WTC11 (cell line): ENCODE results near the gene PARD3B. TPM values are rescaled to one million over a fixed set of nuclear protein-coding genes. Genes with fewer than 3 reads are reported as not detected.

ENCODE experiments used
- ATAC-seq: fragments of 200-7000 bp; cut with Tn5 transposase; 2 replicates; pipeline ENCODE4 v1.10.0; 2021; ENCODE audit warnings: mild to moderate bottlenecking, moderate library complexity
- CTCF ChIA-PET: fragments of 300-600 bp; sonication (Branson Sonifier 250); formaldehyde crosslinking; loops from one replicate; lab custom pipeline; 2021; ENCODE audit warnings: antibody characterized with exemption; lab: Charles Lee
- POLR2A ChIA-PET: fragments of 350-600 bp; sonication (Branson Sonifier 250); formaldehyde crosslinking; loops from one replicate; lab custom pipeline; 2021; ENCODE audit warnings: antibody characterized with exemption; lab: Charles Lee
- DNase-seq: peaks from one replicate; pipeline ENCODE4 v3.0.0; 2021; ENCODE audit warnings: low spot score
- H3K27ac Mint-ChIP-seq: 2 replicates; pipeline ENCODE4 v1.8.0; 2021; ENCODE audit warnings: mixed read lengths
- H3K27me3 Mint-ChIP-seq: 2 replicates; pipeline ENCODE4 v1.8.0; 2021; ENCODE audit warnings: low read depth, mild to moderate bottlenecking, moderate library complexity, mixed read lengths
- H3K36me3 Mint-ChIP-seq: 2 replicates; pipeline ENCODE4 v1.8.0; 2021; ENCODE audit warnings: mixed read lengths
- H3K4me1 Mint-ChIP-seq: 2 replicates; pipeline ENCODE4 v1.8.0; 2022; ENCODE audit warnings: mixed read lengths
- H3K4me3 Mint-ChIP-seq: 2 replicates; pipeline ENCODE4 v1.8.0; 2021; ENCODE audit warnings: mild to moderate bottlenecking, moderate library complexity, mixed read lengths
- H3K9me3 Mint-ChIP-seq: 2 replicates; pipeline ENCODE4 v1.8.0; 2021; ENCODE audit warnings: mixed read lengths
- ATF1 ChIP-seq: sonication (generic); formaldehyde crosslinking; IDR thresholded peaks from 2 replicates; pipeline ENCODE4 v1.8.1; 2023; ENCODE audit warnings: mild to moderate bottlenecking, moderate library complexity, missing genetic modification reagents
- ATF6 ChIP-seq: sonication (generic); formaldehyde crosslinking; IDR thresholded peaks from 2 replicates; pipeline ENCODE4 v1.8.1; 2023; ENCODE audit warnings: mild to moderate bottlenecking, missing genetic modification reagents
- CTCF ChIP-seq: fragments of 200-600 bp; IDR thresholded peaks from 2 replicates; pipeline ENCODE4 v1.8.0; 2022; ENCODE audit warnings: antibody characterized with exemption
- FOXJ3 ChIP-seq: sonication (generic); formaldehyde crosslinking; IDR thresholded peaks from 2 replicates; pipeline ENCODE4 v1.9.0; 2021; ENCODE audit warnings: missing genetic modification reagents, mild to moderate bottlenecking, borderline replicate concordance
- JAZF1 ChIP-seq: fragments of 250-450 bp; sonication (Bioruptor Pico); IDR thresholded peaks from 2 replicates; pipeline ENCODE4 v1.9.0; 2021; ENCODE audit warnings: moderate library complexity, mild to moderate bottlenecking, inconsistent platforms
- MXD4 ChIP-seq: fragments of 250-450 bp; sonication (Bioruptor Pico); IDR thresholded peaks from 2 replicates; pipeline ENCODE4 v1.8.0; 2021; ENCODE audit warnings: mild to moderate bottlenecking, moderate library complexity, borderline replicate concordance
- RELA ChIP-seq: sonication (generic); formaldehyde crosslinking; IDR thresholded peaks from 2 replicates; pipeline ENCODE4 v1.8.1; 2022; ENCODE audit warnings: missing genetic modification reagents, mild to moderate bottlenecking, borderline replicate concordance
- TEAD4 ChIP-seq: sonication (generic); formaldehyde crosslinking; IDR thresholded peaks from 2 replicates; pipeline ENCODE4 v1.8.0; 2022; ENCODE audit warnings: mild to moderate bottlenecking, missing genetic modification reagents
- ZNF138 ChIP-seq: sonication (generic); formaldehyde crosslinking; conservative IDR thresholded peaks from 2 replicates; pipeline ENCODE4 v1.8.1; 2022; ENCODE audit warnings: mild to moderate bottlenecking, moderate library complexity, missing genetic modification reagents
- ZNF219 ChIP-seq: sonication (generic); formaldehyde crosslinking; IDR thresholded peaks from 2 replicates; pipeline ENCODE4 v1.8.0; 2023; ENCODE audit warnings: missing genetic modification reagents, mild to moderate bottlenecking, borderline replicate concordance
- ZNF263 ChIP-seq: sonication (generic); formaldehyde crosslinking; IDR thresholded peaks from 2 replicates; pipeline ENCODE4 v1.8.1; 2022; ENCODE audit warnings: low read depth, mild to moderate bottlenecking, moderate library complexity, missing genetic modification reagents
- ZNF423 ChIP-seq: fragments of 250-450 bp; sonication (Bioruptor Pico); IDR thresholded peaks from 2 replicates; pipeline ENCODE4 v2.1.2; 2022; ENCODE audit warnings: mild to moderate bottlenecking, moderate library complexity
- ZNF671 ChIP-seq: fragments of 250-450 bp; sonication (Bioruptor Pico); IDR thresholded peaks from 2 replicates; pipeline ENCODE4 v1.8.0; 2021; ENCODE audit warnings: mild to moderate bottlenecking
- total RNA-seq: library from RNA; stranded (reverse); gene quantifications from 3 replicates; pipeline ENCODE4 v1.2.3, GENCODE V29; 2021
- TF ChIP-seq, protein P1 (sequence below): sonication (generic); formaldehyde crosslinking; IDR thresholded peaks from 2 replicates; pipeline ENCODE4 v1.8.1; 2022; ENCODE audit warnings: mild to moderate bottlenecking, missing genetic modification reagents, moderate library complexity, borderline replicate concordance
- TF ChIP-seq, protein P2 (sequence below): sonication (generic); formaldehyde crosslinking; IDR thresholded peaks from 2 replicates; pipeline ENCODE4 v1.8.0; 2022; ENCODE audit warnings: mild to moderate bottlenecking, missing genetic modification reagents
- TF ChIP-seq, protein P3 (sequence below): fragments of 250-450 bp; sonication (Bioruptor Pico); IDR thresholded peaks from 2 replicates; pipeline ENCODE4 v1.9.0; 2021; ENCODE audit warnings: mild to moderate bottlenecking
- TF ChIP-seq, protein P4 (sequence below): sonication (generic); formaldehyde crosslinking; IDR thresholded peaks from 2 replicates; pipeline ENCODE4 v1.8.1; 2023; ENCODE audit warnings: mild to moderate bottlenecking, missing genetic modification reagents, moderate library complexity
- TF ChIP-seq, protein P5 (sequence below): fragments of 250-450 bp; sonication (Bioruptor Pico); conservative IDR thresholded peaks from 2 replicates; pipeline ENCODE4 v1.9.0; 2021; ENCODE audit warnings: mild to moderate bottlenecking
- TF ChIP-seq, protein P6 (sequence below): sonication (generic); formaldehyde crosslinking; IDR thresholded peaks from 2 replicates; pipeline ENCODE4 v1.8.1; 2022; ENCODE audit warnings: low read depth, mild to moderate bottlenecking, moderate library complexity, missing genetic modification reagents, borderline replicate concordance

Gene PARD3B
- total RNA-seq, 1 experiment from 2014 or later = 5.6 TPM

DNA sequence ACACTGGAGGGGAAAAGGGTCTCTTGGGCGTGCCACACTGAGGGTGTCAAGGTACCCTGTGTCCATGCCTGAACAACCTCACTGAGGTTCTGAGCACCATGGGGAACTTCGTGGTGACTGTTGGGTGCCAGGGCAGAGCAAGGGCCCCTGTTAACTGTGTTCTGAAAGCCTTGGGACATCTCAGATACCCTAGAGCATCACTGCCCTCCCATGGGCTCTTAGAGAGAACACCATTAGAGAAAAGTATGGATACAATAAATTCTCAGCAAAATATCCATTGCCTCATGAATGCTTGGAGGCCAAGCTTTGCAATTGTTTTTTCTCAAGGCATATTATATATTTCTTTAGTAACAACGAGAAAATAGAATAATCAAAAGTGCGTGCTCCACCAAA, 648.6 kb downstream of the PARD3B start (continued):
- TF ChIP-seq MXD4 (CRISPR knock-in tag) (no peak), TEAD4 (CRISPR knock-in tag) (no peak), CTCF (no peak), FOXJ3 (CRISPR knock-in tag) (no peak), ZNF671 (CRISPR knock-in tag) (no peak), ZNF138 (CRISPR knock-in tag) (no peak), ZNF263 (no peak)
- TF ChIP-seq, protein P1, sequence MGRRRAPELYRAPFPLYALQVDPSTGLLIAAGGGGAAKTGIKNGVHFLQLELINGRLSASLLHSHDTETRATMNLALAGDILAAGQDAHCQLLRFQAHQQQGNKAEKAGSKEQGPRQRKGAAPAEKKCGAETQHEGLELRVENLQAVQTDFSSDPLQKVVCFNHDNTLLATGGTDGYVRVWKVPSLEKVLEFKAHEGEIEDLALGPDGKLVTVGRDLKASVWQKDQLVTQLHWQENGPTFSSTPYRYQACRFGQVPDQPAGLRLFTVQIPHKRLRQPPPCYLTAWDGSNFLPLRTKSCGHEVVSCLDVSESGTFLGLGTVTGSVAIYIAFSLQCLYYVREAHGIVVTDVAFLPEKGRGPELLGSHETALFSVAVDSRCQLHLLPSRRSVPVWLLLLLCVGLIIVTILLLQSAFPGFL (CRISPR knock-in tag) = no peak
- TF ChIP-seq, protein P2, sequence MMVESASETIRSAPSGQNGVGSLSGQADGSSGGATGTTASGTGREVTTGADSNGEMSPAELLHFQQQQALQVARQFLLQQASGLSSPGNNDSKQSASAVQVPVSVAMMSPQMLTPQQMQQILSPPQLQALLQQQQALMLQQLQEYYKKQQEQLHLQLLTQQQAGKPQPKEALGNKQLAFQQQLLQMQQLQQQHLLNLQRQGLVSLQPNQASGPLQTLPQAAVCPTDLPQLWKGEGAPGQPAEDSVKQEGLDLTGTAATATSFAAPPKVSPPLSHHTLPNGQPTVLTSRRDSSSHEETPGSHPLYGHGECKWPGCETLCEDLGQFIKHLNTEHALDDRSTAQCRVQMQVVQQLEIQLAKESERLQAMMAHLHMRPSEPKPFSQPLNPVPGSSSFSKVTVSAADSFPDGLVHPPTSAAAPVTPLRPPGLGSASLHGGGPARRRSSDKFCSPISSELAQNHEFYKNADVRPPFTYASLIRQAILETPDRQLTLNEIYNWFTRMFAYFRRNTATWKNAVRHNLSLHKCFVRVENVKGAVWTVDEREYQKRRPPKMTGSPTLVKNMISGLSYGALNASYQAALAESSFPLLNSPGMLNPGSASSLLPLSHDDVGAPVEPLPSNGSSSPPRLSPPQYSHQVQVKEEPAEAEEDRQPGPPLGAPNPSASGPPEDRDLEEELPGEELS = no peak

DNA sequence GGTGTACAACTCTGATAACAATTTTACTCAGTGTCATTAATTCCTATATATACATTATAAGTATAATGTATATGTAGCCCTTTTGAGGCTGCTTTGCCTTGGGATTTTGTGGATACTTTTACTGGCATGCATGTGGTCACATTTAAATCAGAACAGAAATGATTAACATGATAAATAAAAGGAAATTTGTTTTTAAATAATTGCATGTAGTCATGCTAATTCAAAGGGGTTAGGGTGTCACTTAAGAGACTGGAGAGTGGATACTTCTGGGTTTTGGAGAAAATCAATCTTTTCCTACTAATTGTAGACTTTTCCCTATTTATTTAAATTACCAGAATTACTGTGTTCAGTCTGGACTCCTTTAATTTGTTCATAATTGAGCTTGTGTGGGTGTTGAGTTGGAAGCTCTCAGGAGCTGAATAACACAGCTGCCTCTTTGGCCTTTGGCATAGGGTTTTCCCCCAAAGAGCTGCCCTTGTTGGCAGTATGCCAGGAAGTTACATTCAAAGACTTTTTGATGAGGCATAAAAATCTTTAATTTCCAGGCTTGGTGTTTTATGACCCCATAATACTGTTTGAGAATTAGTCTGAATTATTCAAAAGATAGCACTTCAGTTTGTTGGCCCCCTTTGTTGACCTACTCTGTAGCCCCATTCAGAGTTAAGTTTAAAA, 652.3 kb downstream of the PARD3B start:
- Mint-ChIP-seq H3K9me3 (no peaks in the 10 kb centered on the region), H3K4me3 (peak overlapping the region; percentile 36), H3K36me3 (no peaks in the 10 kb centered on the region), H3K27ac (peak overlapping the region; percentile 98), H3K4me1 (peaks cover 61% of the 10 kb centered on the region), H3K27me3 (no peaks in the 10 kb centered on the region)
- CTCF ChIA-PET = interaction anchor here (0.9 to 1.1 kb wide), 3 partner anchors 312 to 479 kb away, joined by 3 to 4 read pairs (median 3); no protein-coding TSS in a partner anchor
- DNase-seq (no peak), ATAC-seq (peak; percentile 67)
- POLR2A ChIA-PET = no interaction called here
- TF ChIP-seq CTCF (no peak), ZNF423 (CRISPR knock-in tag) (no peak), JAZF1 (CRISPR knock-in tag) (no peak), RELA (no peak), ATF1 (no peak), ZNF263 (no peak), ZNF219 (CRISPR knock-in tag) (no peak), ATF6 (CRISPR knock-in tag) (no peak)
- TF ChIP-seq, protein P3, sequence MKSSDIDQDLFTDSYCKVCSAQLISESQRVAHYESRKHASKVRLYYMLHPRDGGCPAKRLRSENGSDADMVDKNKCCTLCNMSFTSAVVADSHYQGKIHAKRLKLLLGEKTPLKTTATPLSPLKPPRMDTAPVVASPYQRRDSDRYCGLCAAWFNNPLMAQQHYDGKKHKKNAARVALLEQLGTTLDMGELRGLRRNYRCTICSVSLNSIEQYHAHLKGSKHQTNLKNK (CRISPR knock-in tag) = no peak
- TF ChIP-seq, protein P4, sequence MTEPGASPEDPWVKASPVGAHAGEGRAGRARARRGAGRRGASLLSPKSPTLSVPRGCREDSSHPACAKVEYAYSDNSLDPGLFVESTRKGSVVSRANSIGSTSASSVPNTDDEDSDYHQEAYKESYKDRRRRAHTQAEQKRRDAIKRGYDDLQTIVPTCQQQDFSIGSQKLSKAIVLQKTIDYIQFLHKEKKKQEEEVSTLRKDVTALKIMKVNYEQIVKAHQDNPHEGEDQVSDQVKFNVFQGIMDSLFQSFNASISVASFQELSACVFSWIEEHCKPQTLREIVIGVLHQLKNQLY = no peak
- TF ChIP-seq, protein P5, sequence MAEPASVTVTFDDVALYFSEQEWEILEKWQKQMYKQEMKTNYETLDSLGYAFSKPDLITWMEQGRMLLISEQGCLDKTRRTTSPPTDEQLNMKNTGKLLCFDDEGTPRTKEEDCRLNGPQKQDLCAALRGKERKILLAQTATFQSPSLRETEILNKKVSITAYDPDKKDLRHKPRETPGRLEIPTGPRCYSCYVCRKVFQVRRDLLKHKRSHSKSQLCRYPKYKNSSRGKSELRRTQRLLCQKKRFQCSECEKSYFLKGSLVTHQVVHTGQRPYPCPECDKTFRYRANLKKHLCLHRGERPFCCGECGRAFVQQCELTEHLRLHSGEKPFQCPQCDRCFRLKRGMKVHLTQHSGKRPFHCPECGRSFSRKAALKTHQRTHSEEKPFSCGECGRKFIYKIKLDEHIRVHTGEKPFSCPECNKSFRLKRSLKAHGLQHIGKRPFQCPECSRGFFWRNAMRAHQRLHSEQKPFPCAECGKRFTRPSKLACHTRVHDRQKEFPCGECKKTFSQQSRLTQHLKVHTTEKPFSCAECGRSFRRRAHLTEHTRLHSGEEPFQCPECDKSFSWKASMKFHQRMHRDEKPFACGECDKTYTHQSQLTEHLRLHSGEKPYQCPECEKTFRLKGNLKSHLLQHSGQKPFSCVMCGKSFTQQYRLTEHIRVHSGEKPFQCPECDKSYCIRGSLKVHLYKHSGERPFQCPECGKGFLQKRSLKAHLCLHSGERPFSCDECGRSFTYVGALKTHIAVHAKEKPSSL (CRISPR knock-in tag) = no peak
- TF ChIP-seq, protein P6, sequence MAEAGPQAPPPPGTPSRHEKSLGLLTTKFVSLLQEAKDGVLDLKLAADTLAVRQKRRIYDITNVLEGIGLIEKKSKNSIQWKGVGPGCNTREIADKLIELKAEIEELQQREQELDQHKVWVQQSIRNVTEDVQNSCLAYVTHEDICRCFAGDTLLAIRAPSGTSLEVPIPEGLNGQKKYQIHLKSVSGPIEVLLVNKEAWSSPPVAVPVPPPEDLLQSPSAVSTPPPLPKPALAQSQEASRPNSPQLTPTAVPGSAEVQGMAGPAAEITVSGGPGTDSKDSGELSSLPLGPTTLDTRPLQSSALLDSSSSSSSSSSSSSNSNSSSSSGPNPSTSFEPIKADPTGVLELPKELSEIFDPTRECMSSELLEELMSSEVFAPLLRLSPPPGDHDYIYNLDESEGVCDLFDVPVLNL = no peak
